Stimulated activated CD4-positive, alpha-beta T cell treated with anti-CD3 and anti-CD28 coated beads, TNF-alpha, amount 100 ng/mL, for 1 hour (primary cell): ENCODE results near the gene ITM2C.

Experiments
- DNase-seq, 3 donors: peaks; one replicate each; pipeline ENCODE4 v3.0.0-alpha.2; 2020; ENCODE audit warnings: low read depth in 3 of 3, low spot score in 1 of 3

Gene ITM2C

GRCh38 chr2:230905448-230906421 is 41.0 kb downstream of the ITM2C start:
- DNase-seq, result peak; percentile 67 to 76 (median 71)

DNA sequence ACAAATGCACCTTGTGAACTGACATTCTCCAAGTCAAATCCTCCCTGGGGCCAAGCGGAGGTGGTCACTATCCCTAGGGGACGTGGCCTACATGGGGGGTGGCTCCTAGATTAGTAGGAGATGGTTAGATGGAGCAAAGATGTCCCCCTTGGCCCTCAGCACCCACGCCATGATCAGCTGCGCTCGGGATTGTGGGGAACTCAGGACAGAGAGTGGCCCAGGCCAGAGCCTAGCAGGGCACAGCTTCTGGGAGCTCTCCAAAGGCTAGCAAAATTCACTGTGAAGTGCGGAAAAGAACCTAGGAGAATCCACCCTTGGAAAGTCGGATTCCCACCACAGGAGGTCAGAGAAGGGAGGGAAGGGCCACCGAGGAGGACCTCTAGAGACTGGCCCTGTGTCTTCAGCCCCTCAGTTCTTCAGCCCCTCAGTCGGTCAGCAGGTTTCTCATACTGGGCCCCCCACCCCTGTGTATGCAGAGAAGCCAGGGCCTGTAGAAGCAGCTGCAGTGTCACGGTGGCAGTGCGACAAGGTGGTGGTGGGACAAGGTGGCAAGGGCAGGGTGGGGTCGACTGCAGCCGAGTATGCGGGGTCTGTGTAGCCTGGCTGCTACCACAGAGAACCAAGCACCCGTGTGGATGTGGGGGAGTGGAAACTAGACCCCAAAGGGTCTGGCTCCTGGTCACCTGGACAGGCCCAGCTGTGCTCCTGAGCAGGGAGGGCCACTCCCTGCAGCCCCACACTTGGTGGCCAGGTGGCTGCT is 41.9 kb downstream of the ITM2C start:
- DNase-seq, result no peak

DNA sequence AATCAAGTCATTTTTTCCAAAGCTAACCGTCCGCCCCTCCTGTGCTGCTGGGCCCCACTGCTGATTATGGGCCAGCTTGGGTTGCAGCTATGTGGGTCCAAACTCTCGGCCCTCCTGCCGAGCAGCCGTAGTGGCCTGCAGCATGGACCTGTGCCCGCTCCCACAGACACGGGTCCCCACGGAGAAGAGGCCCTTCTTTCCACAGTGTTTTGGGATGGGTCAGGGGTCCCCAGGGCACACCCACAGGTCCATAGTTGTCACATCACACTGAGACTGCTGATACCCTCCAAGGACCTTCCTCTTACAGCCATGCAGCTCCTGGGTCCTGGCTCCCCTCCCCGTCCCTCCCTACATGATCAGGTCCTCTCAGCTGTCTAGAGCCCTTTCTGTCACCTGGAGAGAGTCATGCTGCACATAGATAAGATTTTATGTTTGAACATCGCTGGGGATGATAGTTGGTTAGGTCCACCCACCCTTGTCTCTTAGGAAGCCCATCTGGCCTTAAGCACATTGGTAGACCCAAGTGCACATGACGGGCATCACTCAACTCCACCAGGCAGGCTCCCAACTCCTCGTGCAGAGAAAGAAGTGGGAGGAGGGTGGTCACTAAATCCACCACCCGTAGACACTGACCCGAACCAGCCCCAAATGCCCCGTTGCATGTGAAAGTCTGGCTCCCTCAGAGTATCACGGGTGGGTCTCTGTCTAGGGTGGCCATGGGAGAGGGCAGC is 42.8 kb downstream of the ITM2C start:
- DNase-seq, result no peak

- no peak for DNase-seq
These were observed 43.4 kb downstream of the ITM2C start for GRCh38 chr2:230908092-230908594.

- no peak for DNase-seq
These were observed 44.0 kb downstream of the ITM2C start for GRCh38 chr2:230908595-230909191.

- no peak for DNase-seq
These were observed 45.3 kb downstream of the ITM2C start for GRCh38 chr2:230909841-230910545.

DNA sequence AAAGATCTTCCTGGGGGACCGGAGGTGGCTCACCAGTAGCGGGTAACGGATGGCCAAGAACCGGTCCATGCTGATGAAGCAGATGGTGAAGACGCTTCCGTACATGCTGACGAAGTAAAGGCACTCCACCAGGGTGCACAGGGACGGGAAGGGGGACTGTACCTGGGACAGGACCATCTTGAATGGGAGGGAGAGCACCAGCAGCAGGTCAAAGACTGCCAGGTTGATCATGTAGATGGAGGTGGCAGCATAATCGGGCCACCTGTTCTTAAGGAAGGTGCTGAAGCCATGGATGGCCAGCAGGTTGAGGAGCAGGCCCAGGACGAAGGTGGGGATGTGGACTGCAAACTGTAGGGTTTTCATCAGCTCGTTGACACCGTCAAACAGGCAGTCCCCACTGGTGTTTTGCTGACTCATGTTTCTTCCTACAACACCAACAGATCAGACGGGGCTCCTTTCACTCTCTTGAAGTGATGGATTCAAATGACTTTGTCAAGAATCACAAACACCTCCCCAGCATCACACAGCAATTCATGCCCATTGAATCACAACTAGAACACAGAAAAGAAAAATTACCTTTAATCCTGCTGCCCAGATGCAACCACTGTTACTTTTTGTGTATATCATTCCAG is 45.9 kb downstream of the ITM2C start:
- no peak for DNase-seq

DNA sequence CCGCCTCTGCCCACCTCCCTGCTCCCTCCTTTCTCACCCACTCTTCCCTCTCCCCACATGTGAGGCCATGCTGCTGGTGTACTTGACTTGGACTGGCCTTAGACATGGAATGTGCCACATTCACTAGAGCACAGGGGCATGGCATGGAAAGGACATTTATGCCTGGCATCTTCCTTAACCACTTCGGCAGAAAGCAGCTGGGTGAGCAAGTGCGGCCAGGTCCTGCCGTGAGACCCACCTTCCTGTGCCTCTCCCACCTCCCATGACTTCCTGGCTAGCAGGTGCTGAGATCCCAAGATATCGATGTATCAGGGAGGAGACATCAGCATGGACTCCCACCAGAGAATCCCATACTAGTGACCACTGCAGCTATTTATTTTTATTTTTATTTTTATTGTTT is 47.3 kb downstream of the ITM2C start:
- no peak for DNase-seq

- DNase-seq, result no peak
These were observed 48.0 kb downstream of the ITM2C start for GRCh38 chr2:230912724-230913123.

- DNase-seq, result no peak
These were observed 48.8 kb downstream of the ITM2C start for GRCh38 chr2:230913406-230914143.

GRCh38 chr2:230914886-230915285 is 50.1 kb downstream of the ITM2C start:
- DNase-seq, result no peak

- DNase-seq, result no peak
These were observed 50.6 kb downstream of the ITM2C start for GRCh38 chr2:230915319-230915718.

DNA sequence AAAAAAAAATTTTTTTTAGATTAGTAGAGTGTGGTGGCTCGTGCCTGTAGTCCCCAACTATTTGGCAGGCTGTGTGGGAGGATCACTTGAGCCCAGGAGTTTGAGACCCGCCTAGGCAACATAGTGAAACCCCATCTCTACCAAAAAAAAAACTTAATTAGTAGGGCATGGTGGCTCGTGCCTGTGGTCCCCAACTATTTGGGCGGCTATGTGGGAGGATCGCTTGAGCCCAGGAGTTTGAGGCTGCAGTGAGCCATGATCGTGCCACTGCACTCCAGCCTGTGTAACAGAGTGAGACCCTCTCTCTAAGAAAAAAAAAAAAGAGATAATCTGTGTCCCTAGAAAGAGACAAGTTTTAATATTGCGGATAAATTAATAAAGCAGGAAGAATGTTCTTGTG is 51.5 kb downstream of the ITM2C start:
- DNase-seq, result no peak

GRCh38 chr2:230919240-230919639 is 54.5 kb downstream of the ITM2C start:
- no peak for DNase-seq

- no peak for DNase-seq
These were observed 54.9 kb downstream of the ITM2C start for GRCh38 chr2:230919681-230920080.

DNA sequence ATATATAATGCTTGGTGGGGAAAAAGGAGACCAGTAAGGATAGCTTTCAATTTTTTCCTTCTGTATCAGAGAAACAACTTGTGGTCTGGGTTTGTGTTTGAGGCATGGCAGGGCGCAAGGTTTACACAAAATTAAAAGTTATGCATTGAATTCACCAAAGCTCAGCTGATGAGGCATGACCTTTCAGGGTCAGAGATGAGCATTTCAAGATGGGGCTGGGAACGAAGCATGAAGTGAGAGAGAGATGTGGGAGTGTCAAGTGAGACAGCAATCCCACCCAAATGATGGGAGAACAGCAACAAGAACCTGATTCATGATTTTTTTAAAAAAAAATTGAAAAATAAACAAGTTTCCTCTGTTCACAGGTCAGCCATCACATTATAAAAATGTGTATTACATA is 55.4 kb downstream of the ITM2C start:
- no peak for DNase-seq

- no peak for DNase-seq
These were observed 57.3 kb downstream of the ITM2C start for GRCh38 chr2:230921806-230922595.
